WTC11 (cell line): ENCODE measurements around the gene ATP6AP1. TPM values are rescaled to one million over a fixed set of nuclear protein-coding genes. Genes with fewer than 3 reads are reported as not detected.

Experiments
- ATAC-seq: fragments of 200-7000 bp; cut with Tn5 transposase; 2 replicates; pipeline ENCODE4 v1.10.0; 2021; ENCODE audit warnings: mild to moderate bottlenecking, moderate library complexity
- CTCF ChIA-PET: fragments of 300-600 bp; sonication (Branson Sonifier 250); formaldehyde crosslinking; loops from one replicate; lab custom pipeline; 2021; ENCODE audit warnings: antibody characterized with exemption; lab: Charles Lee
- POLR2A ChIA-PET: fragments of 350-600 bp; sonication (Branson Sonifier 250); formaldehyde crosslinking; loops from one replicate; lab custom pipeline; 2021; ENCODE audit warnings: antibody characterized with exemption; lab: Charles Lee
- DNase-seq: peaks from one replicate; pipeline ENCODE4 v3.0.0; 2021; ENCODE audit warnings: low spot score
- H3K27ac Mint-ChIP-seq: 2 replicates; pipeline ENCODE4 v1.8.0; 2021; ENCODE audit warnings: mixed read lengths
- H3K27me3 Mint-ChIP-seq: 2 replicates; pipeline ENCODE4 v1.8.0; 2021; ENCODE audit warnings: low read depth, mild to moderate bottlenecking, moderate library complexity, mixed read lengths
- H3K36me3 Mint-ChIP-seq: 2 replicates; pipeline ENCODE4 v1.8.0; 2021; ENCODE audit warnings: mixed read lengths
- H3K4me1 Mint-ChIP-seq: 2 replicates; pipeline ENCODE4 v1.8.0; 2022; ENCODE audit warnings: mixed read lengths
- H3K4me3 Mint-ChIP-seq: 2 replicates; pipeline ENCODE4 v1.8.0; 2021; ENCODE audit warnings: mild to moderate bottlenecking, moderate library complexity, mixed read lengths
- H3K9me3 Mint-ChIP-seq: 2 replicates; pipeline ENCODE4 v1.8.0; 2021; ENCODE audit warnings: mixed read lengths
- ARID4B ChIP-seq: sonication (generic); formaldehyde crosslinking; IDR thresholded peaks from 2 replicates; pipeline ENCODE4 v1.8.0; 2023; ENCODE audit warnings: missing genetic modification reagents, mild to moderate bottlenecking, borderline replicate concordance
- CBFB ChIP-seq: sonication (generic); formaldehyde crosslinking; IDR thresholded peaks from 2 replicates; pipeline ENCODE4 v1.8.1; 2022; ENCODE audit warnings: mild to moderate bottlenecking, low read depth, missing genetic modification reagents
- FOXJ3 ChIP-seq: sonication (generic); formaldehyde crosslinking; IDR thresholded peaks from 2 replicates; pipeline ENCODE4 v1.9.0; 2021; ENCODE audit warnings: missing genetic modification reagents, mild to moderate bottlenecking, borderline replicate concordance
- FOXP1 ChIP-seq: sonication (generic); formaldehyde crosslinking; IDR thresholded peaks from 2 replicates; pipeline ENCODE4 v1.8.0; 2022; ENCODE audit warnings: missing genetic modification reagents, mild to moderate bottlenecking, moderate library complexity, borderline replicate concordance
- IRF2 ChIP-seq: sonication (generic); formaldehyde crosslinking; IDR thresholded peaks from 2 replicates; pipeline ENCODE4 v1.8.0; 2022; ENCODE audit warnings: low read depth, missing genetic modification reagents, borderline replicate concordance
- MLX ChIP-seq: sonication (generic); formaldehyde crosslinking; IDR thresholded peaks from 2 replicates; pipeline ENCODE4 v1.8.1; 2023; ENCODE audit warnings: mild to moderate bottlenecking, missing genetic modification reagents, moderate library complexity
- MYBL2 ChIP-seq: sonication (generic); formaldehyde crosslinking; IDR thresholded peaks from 2 replicates; pipeline ENCODE4 v1.8.1; 2023; ENCODE audit warnings: mild to moderate bottlenecking, moderate library complexity, missing genetic modification reagents
- NFE2L1 ChIP-seq: sonication (generic); formaldehyde crosslinking; IDR thresholded peaks from 2 replicates; pipeline ENCODE4 v1.8.1; 2023; ENCODE audit warnings: missing genetic modification reagents
- NR1H2 ChIP-seq: sonication (generic); formaldehyde crosslinking; IDR thresholded peaks from 2 replicates; pipeline ENCODE4 v1.9.0; 2021; ENCODE audit warnings: mild to moderate bottlenecking, moderate library complexity, missing genetic modification reagents
- PRRX2 ChIP-seq: fragments of 250-450 bp; sonication (Bioruptor Pico); IDR thresholded peaks from 2 replicates; pipeline ENCODE4 v1.8.0; 2021; ENCODE audit warnings: mild to moderate bottlenecking
- RELA ChIP-seq: sonication (generic); formaldehyde crosslinking; IDR thresholded peaks from 2 replicates; pipeline ENCODE4 v1.8.1; 2022; ENCODE audit warnings: missing genetic modification reagents, mild to moderate bottlenecking, borderline replicate concordance
- SMAD3 ChIP-seq: sonication (generic); formaldehyde crosslinking; IDR thresholded peaks from 2 replicates; pipeline ENCODE4 v1.8.0; 2022; ENCODE audit warnings: missing genetic modification reagents, mild to moderate bottlenecking, borderline replicate concordance
- SP1 ChIP-seq: sonication (generic); formaldehyde crosslinking; conservative IDR thresholded peaks from 2 replicates; pipeline ENCODE4 v1.8.1; 2022; ENCODE audit warnings: missing genetic modification reagents
- ZBTB43 ChIP-seq: sonication (generic); formaldehyde crosslinking; IDR thresholded peaks from 2 replicates; pipeline ENCODE4 v1.8.1; 2023; ENCODE audit warnings: mild to moderate bottlenecking, missing genetic modification reagents
- ZSCAN18 ChIP-seq: fragments of 250-450 bp; sonication (Bioruptor Pico); IDR thresholded peaks from 2 replicates; pipeline ENCODE4 v2.1.2; 2022; ENCODE audit warnings: mild to moderate bottlenecking, moderate library complexity
- total RNA-seq: library from RNA; stranded (reverse); gene quantifications from 3 replicates; pipeline ENCODE4 v1.2.3, GENCODE V29; 2021
- TF ChIP-seq, protein P1 (sequence below): fragments of 250-450 bp; sonication (Bioruptor Pico); IDR thresholded peaks from 2 replicates; pipeline ENCODE4 v1.9.0; 2021; ENCODE audit warnings: mild to moderate bottlenecking
- TF ChIP-seq, protein P2 (sequence below): sonication (generic); formaldehyde crosslinking; IDR thresholded peaks from 2 replicates; pipeline ENCODE4 v1.8.1; 2023; ENCODE audit warnings: mild to moderate bottlenecking, moderate library complexity, missing genetic modification reagents

ATP6AP1 gene
- total RNA-seq, 1 experiment from 2014 or later, result 43.9 TPM

GRCh38 chrX:154463611-154464220 is 35.2 kb downstream of the ATP6AP1 start (continued):
- TF ChIP-seq NR1H2 (CRISPR knock-in tag) (no peak), MLX (CRISPR knock-in tag) (no peak), FOXP1 (CRISPR knock-in tag) (no peak), ARID4B (no peak), MYBL2 (CRISPR knock-in tag) (no peak), ZBTB43 (CRISPR knock-in tag) (no peak)
- TF ChIP-seq, protein P1, sequence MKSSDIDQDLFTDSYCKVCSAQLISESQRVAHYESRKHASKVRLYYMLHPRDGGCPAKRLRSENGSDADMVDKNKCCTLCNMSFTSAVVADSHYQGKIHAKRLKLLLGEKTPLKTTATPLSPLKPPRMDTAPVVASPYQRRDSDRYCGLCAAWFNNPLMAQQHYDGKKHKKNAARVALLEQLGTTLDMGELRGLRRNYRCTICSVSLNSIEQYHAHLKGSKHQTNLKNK (CRISPR knock-in tag), result no peak
- TF ChIP-seq, protein P2, sequence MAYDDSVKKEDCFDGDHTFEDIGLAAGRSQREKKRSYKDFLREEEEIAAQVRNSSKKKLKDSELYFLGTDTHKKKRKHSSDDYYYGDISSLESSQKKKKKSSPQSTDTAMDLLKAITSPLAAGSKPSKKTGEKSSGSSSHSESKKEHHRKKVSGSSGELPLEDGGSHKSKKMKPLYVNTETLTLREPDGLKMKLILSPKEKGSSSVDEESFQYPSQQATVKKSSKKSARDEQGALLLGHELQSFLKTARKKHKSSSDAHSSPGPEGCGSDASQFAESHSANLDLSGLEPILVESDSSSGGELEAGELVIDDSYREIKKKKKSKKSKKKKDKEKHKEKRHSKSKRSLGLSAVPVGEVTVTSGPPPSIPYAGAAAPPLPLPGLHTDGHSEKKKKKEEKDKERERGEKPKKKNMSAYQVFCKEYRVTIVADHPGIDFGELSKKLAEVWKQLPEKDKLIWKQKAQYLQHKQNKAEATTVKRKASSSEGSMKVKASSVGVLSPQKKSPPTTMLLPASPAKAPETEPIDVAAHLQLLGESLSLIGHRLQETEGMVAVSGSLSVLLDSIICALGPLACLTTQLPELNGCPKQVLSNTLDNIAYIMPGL, result no peak

- Mint-ChIP-seq H3K9me3 (no peaks in the 10 kb centered on the region), H3K27me3 (no peaks in the 10 kb centered on the region), H3K27ac (no peak overlapping the region), H3K4me3 (no peak overlapping the region), H3K4me1 (no peaks in the 10 kb centered on the region), H3K36me3 (no peaks in the 10 kb centered on the region)
- TF ChIP-seq SMAD3 (CRISPR knock-in tag), result no peak
- TF ChIP-seq NFE2L1, result no peak
- no peak for TF ChIP-seq ZSCAN18 (CRISPR knock-in tag)
- TF ChIP-seq IRF2 (CRISPR knock-in tag), result no peak
- TF ChIP-seq, protein P2, result no peak
- TF ChIP-seq CBFB (CRISPR knock-in tag), result no peak
- TF ChIP-seq FOXJ3, result no peak
- no peak for TF ChIP-seq RELA (CRISPR knock-in tag)
- TF ChIP-seq PRRX2 (CRISPR knock-in tag), result no peak
- TF ChIP-seq SP1, result no peak
- TF ChIP-seq MLX (CRISPR knock-in tag), result no peak
- ATAC-seq, result no peak
- DNase-seq, result no peak
- ChIA-PET POLR2A (no interaction called here), CTCF (no interaction called here)
Observed at GRCh38 chrX:154464806-154465365, 36.4 kb downstream of the ATP6AP1 start.
